WERI-Rb-1 (cell line): ENCODE measurements around the gene C1QTNF7.

Source experiments
- DNase-seq: peaks from one replicate; pipeline ENCODE4 v3.0.0-alpha.2; 2020
- H3K27ac ChIP-seq: fragments of 250-450 bp; sonication (Bioruptor Pico); 2 replicates; pipeline ENCODE4 v1.5.1; 2020; ENCODE audit warnings: mild to moderate bottlenecking, moderate library complexity
- H3K27me3 ChIP-seq: fragments of 250-450 bp; sonication (Bioruptor Pico); 2 replicates; pipeline ENCODE4 v1.5.1; 2021; ENCODE audit warnings: mild to moderate bottlenecking, low read depth, moderate library complexity; ENCODE audit not compliant: insufficient read depth, severe bottlenecking
- H3K36me3 ChIP-seq: fragments of 250-450 bp; sonication (Bioruptor Pico); 2 replicates; pipeline ENCODE4 v1.5.1; 2020; ENCODE audit warnings: mild to moderate bottlenecking, moderate library complexity
- H3K4me3 ChIP-seq: 2 replicates; pipeline ENCODE4 v1.5.1; 2011; ENCODE audit warnings: low read depth, mild to moderate bottlenecking, control low read depth, low read length
- H3K9me3 ChIP-seq: fragments of 250-450 bp; sonication (Bioruptor Pico); 2 replicates; pipeline ENCODE4 v1.5.1; 2021; ENCODE audit warnings: mild to moderate bottlenecking, moderate library complexity; ENCODE audit not compliant: severe bottlenecking
- CTCF ChIP-seq: IDR thresholded peaks from 2 replicates; pipeline ENCODE4 v1.5.1; 2011; ENCODE audit warnings: low read depth, mild to moderate bottlenecking, control low read depth, inconsistent platforms, low read length

C1QTNF7 gene

DNA sequence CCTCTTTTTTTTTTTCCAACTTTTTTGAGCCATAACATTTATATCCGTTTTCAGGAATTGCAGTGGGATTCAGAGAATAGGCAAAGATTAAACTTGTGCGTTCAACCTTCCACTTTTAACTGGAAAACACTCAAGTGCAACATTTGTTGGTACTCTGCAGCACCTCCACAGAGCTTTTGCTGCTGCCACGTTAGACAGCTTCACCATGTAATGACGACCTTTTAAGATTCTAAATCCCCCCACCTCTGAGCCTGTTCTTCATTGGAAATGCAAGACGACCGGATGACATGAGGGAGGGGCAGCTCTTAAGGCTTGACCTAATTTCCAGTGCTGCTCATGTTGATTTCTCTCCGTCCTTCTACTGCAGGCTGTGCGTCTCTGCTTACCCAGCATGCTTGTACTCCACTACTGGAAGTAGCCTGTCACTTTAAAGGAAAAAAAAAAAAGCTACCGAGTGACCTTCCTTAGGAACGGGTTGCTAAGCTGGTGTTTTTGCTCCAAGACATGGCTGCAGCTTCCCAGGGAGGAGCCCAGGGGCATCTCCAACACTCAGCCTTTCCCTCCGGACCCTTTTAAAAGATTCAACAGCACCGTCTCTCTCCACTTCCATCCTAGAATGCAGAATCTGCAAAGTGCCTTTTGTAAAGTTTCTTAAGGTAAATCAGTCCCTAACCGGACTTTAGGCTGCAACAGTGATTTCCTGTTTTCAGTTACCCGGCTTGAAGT, 41.7 kb downstream of the C1QTNF7 start, which contains the start of gene CC2D2A:
Gene CC2D2A, plus strand, starts transcription at position 481 of the 726 bp plus-strand sequence. CDS start 6,051 bp downstream, outside the sequence.
- TF ChIP-seq CTCF, result no peak
- peak; percentile 84 for DNase-seq

GRCh38 chr4:15470128-15470475, 42.3 kb downstream of the C1QTNF7 start:
- no peaks in the 10 kb centered on the region for H3K27me3 ChIP-seq
- peak overlapping the region; percentile 53 for H3K4me3 ChIP-seq
- no peaks in the 10 kb centered on the region for H3K9me3 ChIP-seq
- TF ChIP-seq CTCF, result no peak
- DNase-seq, result no peak
- H3K27ac ChIP-seq, result peak overlapping the region; percentile 51
- no peaks in the 10 kb centered on the region for H3K36me3 ChIP-seq

More for the DNA sequence above, 41.7 kb downstream of the C1QTNF7 start, which contains the start of gene CC2D2A:
- no peaks in the 10 kb centered on the region for H3K36me3 ChIP-seq
- H3K27me3 ChIP-seq, result no peaks in the 10 kb centered on the region
- H3K27ac ChIP-seq, result peak within 1 kb of the TSS; percentile 51
- peak within 1 kb of the TSS; percentile 53 for H3K4me3 ChIP-seq
- no peaks in the 10 kb centered on the region for H3K9me3 ChIP-seq

- Histone ChIP-seq H3K27ac (no peak overlapping the region), H3K4me3 (no peak overlapping the region), H3K9me3 (no peaks in the 10 kb centered on the region), H3K27me3 (no peaks in the 10 kb centered on the region), H3K36me3 (peaks cover 3% of the 10 kb centered on the region; the same call in 1 of the 2 replicates)
- no peak for TF ChIP-seq CTCF
- no peak for DNase-seq
Observed at GRCh38 chr4:15476396-15476795, 48.6 kb downstream of the C1QTNF7 start.

DNA sequence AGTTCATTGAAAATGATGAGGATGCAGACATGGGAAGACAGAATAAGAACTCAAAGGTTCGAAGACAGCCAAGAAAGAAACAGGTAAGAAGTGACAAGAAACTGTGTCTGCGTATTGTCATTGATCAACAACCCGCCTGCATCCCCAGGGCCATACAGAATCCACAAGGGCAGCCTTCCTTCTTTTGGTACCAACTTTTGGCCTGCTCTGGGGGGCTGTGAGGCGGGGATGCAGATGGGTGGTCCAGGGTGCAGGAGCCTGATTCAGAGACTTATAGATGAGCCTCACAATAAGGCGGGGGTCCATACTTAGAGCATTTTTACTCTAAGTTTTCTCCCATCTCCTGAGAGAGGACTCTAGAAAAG, 50.9 kb downstream of the C1QTNF7 start:
- peak overlapping the region; percentile 61 for H3K4me3 ChIP-seq
- no peak for TF ChIP-seq CTCF
- no peak for DNase-seq

GRCh38 chr4:15479089-15479912, 51.5 kb downstream of the C1QTNF7 start:
- H3K27me3 ChIP-seq, result no peaks in the 10 kb centered on the region
- H3K27ac ChIP-seq, result peak overlapping the region; percentile 89
- peak; percentile 92 for DNase-seq
- peak; percentile 78 for TF ChIP-seq CTCF
- H3K9me3 ChIP-seq, result no peaks in the 10 kb centered on the region
- peaks cover 7% of the 10 kb centered on the region; the same call in 1 of the 2 replicates for H3K36me3 ChIP-seq
- H3K4me3 ChIP-seq, result peak overlapping the region; percentile 61

More for the DNA sequence above, 50.9 kb downstream of the C1QTNF7 start:
- no peaks in the 10 kb centered on the region for H3K9me3 ChIP-seq
- H3K27me3 ChIP-seq, result no peaks in the 10 kb centered on the region
- peaks cover 7% of the 10 kb centered on the region; the same call in 1 of the 2 replicates for H3K36me3 ChIP-seq
- peak overlapping the region; percentile 89 for H3K27ac ChIP-seq
